Fibroblast of upper back skin (primary cell): ENCODE data around the gene CREBBP.

Experiments used
- DNase-seq: peaks from one replicate; pipeline ENCODE4 v3.0.0-alpha.2; 2013

Gene CREBBP

GRCh38 chr16:3823427-3823826, 57.1 kb downstream of the CREBBP start:
- DNase-seq, result no peak

DNA sequence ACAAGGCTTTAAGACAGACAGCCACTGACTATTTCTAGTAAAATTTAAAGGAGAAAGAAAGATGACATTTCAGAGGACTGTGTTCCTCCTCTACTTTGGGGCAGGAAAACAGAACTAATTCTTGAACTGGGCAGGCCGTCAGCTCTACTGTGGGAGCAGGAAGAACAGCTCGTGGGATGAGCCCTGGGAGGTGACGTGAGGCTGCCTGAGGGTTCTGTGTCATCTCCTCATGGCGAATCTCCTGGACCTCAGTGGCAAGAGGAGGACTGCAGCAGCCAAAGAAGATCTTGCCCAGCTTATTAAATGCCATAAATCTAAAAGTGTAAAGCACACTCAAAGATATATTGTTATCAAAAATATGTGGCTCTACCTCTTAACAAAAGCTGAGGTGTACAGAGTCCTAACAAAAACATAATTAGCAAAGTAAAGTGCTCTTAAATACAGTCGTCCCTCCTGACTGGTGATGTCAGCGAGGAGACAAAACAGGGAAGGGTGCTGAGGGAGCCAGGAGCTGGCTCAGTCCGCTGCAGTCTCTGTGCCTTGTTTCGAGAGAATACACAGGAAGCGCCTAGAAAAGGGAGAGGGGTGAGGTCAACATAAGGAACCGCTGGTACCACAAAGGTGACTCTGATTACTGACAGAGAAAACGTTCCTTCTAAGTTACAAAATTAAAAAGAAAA, 58.0 kb downstream of the CREBBP start:
- no peak for DNase-seq

- no peak for DNase-seq
Measured at GRCh38 chr16:3821184-3821583, 59.3 kb downstream of the CREBBP start.

GRCh38 chr16:3819746-3820724, 60.5 kb downstream of the CREBBP start:
- peak; percentile 97 for DNase-seq

- DNase-seq, result peak; percentile 17
Measured at GRCh38 chr16:3819175-3819527, 61.4 kb downstream of the CREBBP start.

DNA sequence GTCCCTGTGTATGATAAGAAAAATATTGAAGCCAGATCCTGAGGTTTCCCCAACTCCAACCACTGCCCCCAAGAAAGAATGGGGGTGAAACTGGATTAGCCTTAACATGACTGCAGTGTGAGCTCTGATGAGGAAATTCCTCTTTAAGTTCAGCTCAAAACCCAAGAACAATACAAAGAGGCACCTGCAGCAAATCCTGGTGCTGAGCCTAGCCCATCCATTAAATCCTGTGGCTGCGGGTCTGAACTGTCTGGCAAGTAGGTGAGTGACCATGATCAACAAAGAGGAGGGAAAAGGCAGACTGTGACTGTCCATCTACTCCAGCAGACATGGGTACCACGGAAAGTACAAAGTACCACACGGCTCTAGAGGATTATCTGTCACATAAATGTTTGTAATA, 64.2 kb downstream of the CREBBP start:
- no peak for DNase-seq

- no peak for DNase-seq
Measured at GRCh38 chr16:3814755-3815154, 65.8 kb downstream of the CREBBP start.

- no peak for DNase-seq
Measured at GRCh38 chr16:3812469-3813172, 67.9 kb downstream of the CREBBP start.

DNA sequence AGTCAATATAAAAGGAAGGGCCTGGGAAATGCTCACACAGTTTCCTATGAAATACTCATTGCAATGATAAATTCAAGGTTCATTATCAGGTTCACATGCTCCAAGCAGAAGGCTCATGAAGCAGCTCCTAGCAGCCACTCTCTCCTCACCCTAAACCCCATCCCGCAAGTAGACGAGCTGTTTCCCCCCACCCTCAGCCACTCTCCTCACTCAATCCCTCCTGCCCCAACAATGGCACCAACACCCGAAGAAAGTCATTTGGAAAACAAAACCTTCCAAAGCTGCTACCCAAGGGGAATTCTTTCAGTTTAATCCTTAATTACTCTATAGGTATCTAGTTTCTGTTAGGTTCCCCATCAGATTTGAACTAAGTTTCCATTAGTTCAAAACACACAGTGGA, 69.7 kb downstream of the CREBBP start:
- no peak for DNase-seq

- DNase-seq, result no peak
Measured at GRCh38 chr16:3810198-3810664, 70.3 kb downstream of the CREBBP start.

GRCh38 chr16:3808308-3809063, 72.0 kb downstream of the CREBBP start:
- DNase-seq, result no peak

DNA sequence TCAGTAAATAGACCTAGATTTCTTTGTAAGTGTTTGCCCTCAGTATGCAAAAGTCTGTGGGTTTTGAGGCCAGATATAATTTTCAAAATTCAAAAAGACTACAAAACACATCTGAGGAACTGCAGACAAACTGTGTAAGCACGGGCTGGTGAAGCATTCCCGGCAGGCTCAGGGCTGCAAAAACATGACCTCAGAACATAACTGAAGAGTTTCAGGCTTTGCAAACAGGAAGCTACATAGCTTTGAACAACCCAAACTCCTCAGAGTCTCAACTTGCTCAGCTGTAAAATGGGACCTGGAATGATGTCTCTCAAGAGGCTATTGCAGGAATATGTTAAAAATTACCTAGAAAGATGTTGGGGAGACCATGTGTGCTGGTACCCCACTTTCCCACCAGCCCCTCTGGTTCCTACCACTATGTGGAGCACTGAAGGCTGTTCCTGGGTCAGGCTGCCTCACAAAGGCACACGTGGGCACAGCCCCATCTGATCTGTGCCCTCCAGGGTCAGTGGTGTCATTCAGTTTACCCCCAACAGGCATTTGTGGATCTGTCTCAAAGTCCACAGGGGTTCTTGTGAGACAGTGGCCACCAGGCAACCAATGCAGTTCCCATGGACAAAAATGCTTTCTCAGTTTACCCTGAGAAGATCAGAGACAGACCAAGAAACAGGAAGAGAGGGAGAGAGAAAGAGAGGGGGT, 72.9 kb downstream of the CREBBP start:
- no peak for DNase-seq

GRCh38 chr16:3804426-3805016, 76.0 kb downstream of the CREBBP start:
- no peak for DNase-seq

DNA sequence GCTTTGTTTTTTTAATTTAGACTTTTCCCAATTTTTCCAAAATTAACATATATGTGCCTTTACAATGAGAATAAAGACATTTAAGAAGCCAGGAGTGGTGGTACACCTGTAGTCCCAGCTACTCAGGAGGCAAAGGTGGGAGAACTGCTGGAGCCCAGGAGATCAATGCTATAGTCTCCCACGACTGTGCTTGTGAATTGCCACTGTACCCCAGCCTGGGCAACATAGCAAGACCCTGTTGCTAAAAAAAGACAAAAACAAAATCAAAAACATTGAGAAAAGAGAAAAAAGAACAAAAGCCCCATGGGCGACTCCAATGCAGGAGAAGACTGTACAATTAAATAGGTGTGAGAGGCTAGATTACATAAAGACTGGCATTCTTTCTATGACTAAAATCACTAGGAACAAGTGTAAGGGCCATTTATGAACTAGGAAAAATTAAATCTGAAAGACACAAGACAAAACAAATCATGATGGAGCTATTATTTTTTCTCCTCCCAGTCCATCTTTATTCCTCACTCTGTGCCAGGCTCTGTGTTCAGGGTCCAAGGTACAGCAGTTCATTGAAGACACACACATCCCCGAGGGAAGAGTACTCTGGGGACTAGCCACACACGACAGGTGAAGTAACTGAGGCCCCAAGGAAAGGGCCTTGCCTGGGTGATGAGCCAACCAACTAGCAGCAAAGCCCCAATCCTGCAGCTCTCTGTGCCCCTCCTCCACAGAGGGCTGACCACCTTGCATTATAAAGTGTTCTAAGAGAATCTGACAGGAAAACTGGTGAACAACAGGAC, 79.8 kb downstream of the CREBBP start:
- no peak for DNase-seq

DNA sequence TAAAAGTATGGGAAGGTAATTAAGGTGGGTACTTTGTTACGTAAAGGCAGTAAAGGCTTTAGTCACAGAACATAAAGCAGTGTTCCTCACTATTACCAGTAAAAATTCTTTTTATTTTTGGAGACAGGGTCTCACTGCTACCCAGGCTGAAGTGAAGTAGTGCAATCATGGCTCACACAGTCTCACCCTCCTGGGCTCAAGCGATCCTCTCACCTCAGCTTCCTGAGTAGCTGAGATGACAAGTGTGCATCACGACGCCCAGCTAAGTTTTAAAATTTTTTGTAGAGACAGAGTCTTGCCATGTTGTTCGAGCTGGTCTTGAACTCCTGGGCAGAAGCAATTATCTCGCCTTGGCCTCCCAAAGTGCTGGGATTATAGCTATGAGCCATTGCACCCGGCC, 80.5 kb downstream of the CREBBP start:
- DNase-seq, result no peak

GRCh38 chr16:3799354-3799753, 81.2 kb downstream of the CREBBP start:
- no peak for DNase-seq

- no peak for DNase-seq
Measured at GRCh38 chr16:3798838-3799237, 81.7 kb downstream of the CREBBP start.

DNA sequence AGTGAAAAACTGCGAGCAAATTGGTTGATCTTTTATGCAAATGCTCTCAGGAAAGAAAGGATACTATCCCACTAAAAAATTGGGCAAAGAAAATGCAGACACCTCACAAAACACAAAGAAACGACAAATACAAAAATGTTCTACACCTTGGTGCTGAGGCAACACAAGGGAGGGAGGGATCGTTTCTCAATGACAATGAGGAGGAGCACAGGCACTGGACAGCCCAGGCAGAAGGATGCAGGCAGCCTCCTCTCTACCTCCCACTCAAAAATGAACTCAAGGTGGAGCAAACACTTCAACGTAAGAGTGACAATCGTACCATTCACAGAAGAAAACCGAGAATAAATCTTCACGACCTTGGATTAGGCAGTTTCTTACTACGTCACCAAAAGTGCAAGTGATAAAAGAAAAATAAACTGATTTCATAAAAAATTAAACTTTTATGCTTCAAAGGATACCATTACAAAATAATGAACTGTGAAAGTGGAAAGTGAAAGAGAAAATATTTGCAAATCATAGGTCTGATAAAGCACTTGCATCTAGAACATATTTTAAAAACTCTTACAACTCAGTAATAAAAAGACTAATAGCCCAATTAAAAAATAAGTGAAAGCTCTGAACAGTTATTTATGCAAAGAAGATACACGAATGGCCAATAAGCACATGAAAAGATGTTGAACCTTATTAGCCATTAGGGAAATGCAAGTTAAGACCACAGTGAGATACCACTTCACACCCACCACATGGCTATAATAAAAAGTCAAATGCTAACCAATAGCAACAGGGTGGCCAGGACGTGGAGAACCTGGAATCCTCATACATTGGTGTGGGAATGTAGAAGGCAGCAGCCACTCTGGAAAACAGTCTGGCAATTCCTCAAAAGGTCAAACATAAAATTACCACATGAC, 82.4 kb downstream of the CREBBP start:
- DNase-seq, result no peak

- no peak for DNase-seq
Measured at GRCh38 chr16:3797473-3797872, 83.0 kb downstream of the CREBBP start.

- no peak for DNase-seq
Measured at GRCh38 chr16:3793161-3793576, 87.3 kb downstream of the CREBBP start.
